Liver (tissue), 9 donors: ENCODE data around the gene VASH2. TPM values are rescaled to one million over a fixed set of nuclear protein-coding genes. Genes with fewer than 3 reads are reported as not detected.

Source experiments
- DNase-seq: peaks from one replicate; pipeline ENCODE4 v3.0.0-alpha.2; 2017; ENCODE audit warnings: low spot score
- H3K27ac ChIP-seq, 2 donors: one replicate each; pipeline ENCODE4 v1.7.0; 2013; ENCODE audit warnings: inconsistent platforms in 2 of 2, low read length in 2 of 2, control low read depth in 1 of 2, low read depth in 1 of 2, mild to moderate bottlenecking in 1 of 2
- H3K27me3 ChIP-seq, 4 donors: one replicate each; pipeline versions ENCODE4 v1.6.1 to v1.7.0; 2013; ENCODE audit warnings: low read length in 3 of 4, inconsistent platforms in 1 of 4, mild to moderate bottlenecking in 1 of 4, moderate library complexity in 1 of 4; ENCODE audit not compliant: control insufficient read depth in 4 of 4, insufficient read depth in 4 of 4
- H3K36me3 ChIP-seq, 4 donors: one replicate each; pipeline versions ENCODE4 v1.6.1 to v1.7.0; 2013; ENCODE audit warnings: low read length in 3 of 4, mild to moderate bottlenecking in 3 of 4, low read depth in 1 of 4, moderate library complexity in 1 of 4; ENCODE audit not compliant: control insufficient read depth in 4 of 4, insufficient read depth in 3 of 4
- H3K4me1 ChIP-seq, 4 donors: one replicate each; pipeline versions ENCODE4 v1.6.1 to v1.7.0; 2013; ENCODE audit warnings: low read length in 3 of 4, mild to moderate bottlenecking in 3 of 4, moderate library complexity in 1 of 4; ENCODE audit not compliant: control insufficient read depth in 4 of 4, insufficient read depth in 4 of 4
- H3K4me3 ChIP-seq, 3 donors: one replicate each; pipeline versions ENCODE4 v1.6.1 to v1.7.0; 2013; ENCODE audit warnings: low read length in 3 of 3, control low read depth in 1 of 3, low read depth in 1 of 3, mild to moderate bottlenecking in 1 of 3
- H3K9ac ChIP-seq, 2 donors: one replicate each; pipeline ENCODE4 v1.7.0; 2013; ENCODE audit warnings: low read length in 2 of 2, mild to moderate bottlenecking in 2 of 2, moderate library complexity in 2 of 2, control low read depth in 1 of 2, low read depth in 1 of 2
- H3K9me3 ChIP-seq, 4 donors: one replicate each; pipeline versions ENCODE4 v1.6.1 to v1.7.0; 2013; ENCODE audit warnings: low read length in 3 of 4; ENCODE audit not compliant: control insufficient read depth in 4 of 4
- ATF3 ChIP-seq: IDR thresholded peaks from 2 replicates; pipeline ENCODE4 v1.6.1; 2016; ENCODE audit warnings: antibody characterized with exemption
- FOXA1 ChIP-seq: IDR thresholded peaks from 2 replicates; pipeline ENCODE4 v1.6.1; 2016; ENCODE audit warnings: antibody characterized with exemption
- FOXA2 ChIP-seq: IDR thresholded peaks from 2 replicates; pipeline ENCODE4 v1.6.1; 2016; ENCODE audit warnings: antibody characterized with exemption
- GABPA ChIP-seq, 2 donors: IDR thresholded peaks in 1 of 2; conservative IDR thresholded peaks in 1 of 2; 2 replicates each; pipeline ENCODE4 v1.6.1; 2016; ENCODE audit warnings: antibody characterized with exemption in 2 of 2, mild to moderate bottlenecking in 1 of 2, moderate library complexity in 1 of 2
- HNF4A ChIP-seq, 2 donors: conservative IDR thresholded peaks; 2 replicates each; pipeline ENCODE4 v1.6.1; 2016; ENCODE audit warnings: antibody characterized with exemption in 2 of 2, mild to moderate bottlenecking in 2 of 2
- HNF4G ChIP-seq: IDR thresholded peaks from 2 replicates; pipeline ENCODE4 v1.6.1; 2016; ENCODE audit warnings: antibody characterized with exemption
- JUND ChIP-seq, 2 donors: IDR thresholded peaks; 2 replicates each; pipeline ENCODE4 v1.6.1; 2016; ENCODE audit warnings: antibody characterized with exemption in 2 of 2
- RAD21 ChIP-seq, 2 donors: IDR thresholded peaks; 2 replicates each; pipeline ENCODE4 v1.6.1; 2016; ENCODE audit warnings: antibody characterized with exemption in 2 of 2, mild to moderate bottlenecking in 2 of 2
- REST ChIP-seq: IDR thresholded peaks from 2 replicates; pipeline ENCODE4 v1.6.1; 2016; ENCODE audit warnings: antibody characterized with exemption, mild to moderate bottlenecking
- SP1 ChIP-seq: IDR thresholded peaks from 2 replicates; pipeline ENCODE4 v1.6.1; 2018; ENCODE audit warnings: antibody characterized with exemption, mild to moderate bottlenecking
- TAF1 ChIP-seq: conservative IDR thresholded peaks from 2 replicates; pipeline ENCODE4 v1.6.1; 2016; ENCODE audit warnings: antibody characterized with exemption, mild to moderate bottlenecking
- YY1 ChIP-seq: IDR thresholded peaks from 2 replicates; pipeline ENCODE4 v1.6.1; 2016; ENCODE audit warnings: antibody characterized with exemption, mild to moderate bottlenecking
- WGBS: extraction: QIAGEN DNeasy Blood & Tissue Kit; methylation state at CpG from one replicate; pipeline ENCODE4 v1.1.7; 2013; 5-methylcytosine and 5-hydroxymethylcytosine counted together
- polyA plus RNA-seq, 2 donors: library from polyadenylated mRNA; stranded (reverse) in 1 of 2; unstranded in 1 of 2; fragments of 200-250 nt in 1 of 2; fragments of >200 nt in 1 of 2; fragmentation: Nextera tagmentation in 1 of 2; extraction: Ambion mirVana in 1 of 2; gene quantifications; one replicate each; pipeline versions ENCODE4 v1.2.1 to v1.2.3, GENCODE V29; 2013 to 2015
- total RNA-seq, 2 donors: library from RNA; depleted of rRNA; stranded (reverse); fragments of >200 nt; gene quantifications; one replicate each; pipeline ENCODE4 v1.2.3, GENCODE V29; 2014
- TF ChIP-seq, protein P1 (sequence below): fragments of 150-350 bp; IDR thresholded peaks from 2 replicates; pipeline ENCODE4 v1.5.1; 2017; ENCODE audit warnings: improper control_type of control experiment, low read depth, low read length; ENCODE audit not compliant: missing input control
- TF ChIP-seq, protein P2 (sequence below): IDR thresholded peaks from 2 replicates; pipeline ENCODE4 v1.6.1; 2016; ENCODE audit warnings: antibody characterized with exemption
- TF ChIP-seq, protein P3 (sequence below): IDR thresholded peaks from 2 replicates; pipeline ENCODE4 v1.6.1; 2016; ENCODE audit warnings: antibody characterized with exemption
- donor health status: healthy.
- donor health status: healthy.
- donor health status: healthy.
- donor health status: healthy.
- donor health status: healthy.

VASH2 gene
- total and polyA plus RNA-seq, 4 donors, result 0.01 to 0.70 (median 0.23) TPM

GRCh38 chr1:212960932-212961331, 10.6 kb downstream of the VASH2 start (continued):
- no peak for TF ChIP-seq TAF1
- no peak for TF ChIP-seq YY1

DNA sequence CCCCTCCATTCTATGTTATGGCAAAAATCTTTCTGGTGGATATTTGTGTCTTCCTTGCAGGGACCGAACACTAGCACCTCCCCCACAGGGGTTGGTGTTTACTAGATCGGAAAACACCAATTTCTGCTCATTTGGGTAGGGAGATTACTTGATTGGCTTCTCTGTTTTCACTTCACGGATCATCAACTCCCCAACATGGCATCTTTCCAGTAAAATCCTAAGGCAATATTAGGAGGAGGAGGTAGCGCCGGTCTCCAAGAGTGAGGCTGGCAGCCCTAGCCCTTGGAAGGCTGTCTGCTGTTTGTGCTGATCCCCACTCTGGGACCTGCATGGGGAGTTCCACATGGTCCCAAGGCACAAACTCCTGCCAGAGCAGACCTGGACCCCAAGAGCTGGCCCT, 12.2 kb downstream of the VASH2 start:
- Histone ChIP-seq H3K4me1 (no peaks in the 10 kb centered on the region), H3K27ac (no peak overlapping the region), H3K9me3 (no peaks in the 10 kb centered on the region), H3K9ac (no peak overlapping the region), H3K36me3 (no peaks in the 10 kb centered on the region), H3K27me3 (peaks cover 0 to 5% (median 0%) of the 10 kb centered on the region in 4 donors), H3K4me3 (no peak overlapping the region)
- TF ChIP-seq YY1 (no peak), HNF4G (no peak), GABPA (IDR thresholded peaks at IDR 0.05 in 1 of 2, conservative IDR thresholded peaks at IDR 0.05 in 1 of 2) (no peak), REST (no peak), SP1 (no peak), HNF4A (conservative IDR thresholded peaks at IDR 0.05) (no peak), FOXA1 (no peak), ATF3 (no peak), FOXA2 (no peak), RAD21 (IDR thresholded peaks at IDR 0.05) (no peak), JUND (IDR thresholded peaks at IDR 0.05) (no peak), TAF1 (no peak)
- TF ChIP-seq, protein P1, sequence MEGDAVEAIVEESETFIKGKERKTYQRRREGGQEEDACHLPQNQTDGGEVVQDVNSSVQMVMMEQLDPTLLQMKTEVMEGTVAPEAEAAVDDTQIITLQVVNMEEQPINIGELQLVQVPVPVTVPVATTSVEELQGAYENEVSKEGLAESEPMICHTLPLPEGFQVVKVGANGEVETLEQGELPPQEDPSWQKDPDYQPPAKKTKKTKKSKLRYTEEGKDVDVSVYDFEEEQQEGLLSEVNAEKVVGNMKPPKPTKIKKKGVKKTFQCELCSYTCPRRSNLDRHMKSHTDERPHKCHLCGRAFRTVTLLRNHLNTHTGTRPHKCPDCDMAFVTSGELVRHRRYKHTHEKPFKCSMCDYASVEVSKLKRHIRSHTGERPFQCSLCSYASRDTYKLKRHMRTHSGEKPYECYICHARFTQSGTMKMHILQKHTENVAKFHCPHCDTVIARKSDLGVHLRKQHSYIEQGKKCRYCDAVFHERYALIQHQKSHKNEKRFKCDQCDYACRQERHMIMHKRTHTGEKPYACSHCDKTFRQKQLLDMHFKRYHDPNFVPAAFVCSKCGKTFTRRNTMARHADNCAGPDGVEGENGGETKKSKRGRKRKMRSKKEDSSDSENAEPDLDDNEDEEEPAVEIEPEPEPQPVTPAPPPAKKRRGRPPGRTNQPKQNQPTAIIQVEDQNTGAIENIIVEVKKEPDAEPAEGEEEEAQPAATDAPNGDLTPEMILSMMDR, result no peak
- TF ChIP-seq, protein P2, sequence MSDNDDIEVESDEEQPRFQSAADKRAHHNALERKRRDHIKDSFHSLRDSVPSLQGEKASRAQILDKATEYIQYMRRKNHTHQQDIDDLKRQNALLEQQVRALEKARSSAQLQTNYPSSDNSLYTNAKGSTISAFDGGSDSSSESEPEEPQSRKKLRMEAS, result no peak
- TF ChIP-seq, protein P3, sequence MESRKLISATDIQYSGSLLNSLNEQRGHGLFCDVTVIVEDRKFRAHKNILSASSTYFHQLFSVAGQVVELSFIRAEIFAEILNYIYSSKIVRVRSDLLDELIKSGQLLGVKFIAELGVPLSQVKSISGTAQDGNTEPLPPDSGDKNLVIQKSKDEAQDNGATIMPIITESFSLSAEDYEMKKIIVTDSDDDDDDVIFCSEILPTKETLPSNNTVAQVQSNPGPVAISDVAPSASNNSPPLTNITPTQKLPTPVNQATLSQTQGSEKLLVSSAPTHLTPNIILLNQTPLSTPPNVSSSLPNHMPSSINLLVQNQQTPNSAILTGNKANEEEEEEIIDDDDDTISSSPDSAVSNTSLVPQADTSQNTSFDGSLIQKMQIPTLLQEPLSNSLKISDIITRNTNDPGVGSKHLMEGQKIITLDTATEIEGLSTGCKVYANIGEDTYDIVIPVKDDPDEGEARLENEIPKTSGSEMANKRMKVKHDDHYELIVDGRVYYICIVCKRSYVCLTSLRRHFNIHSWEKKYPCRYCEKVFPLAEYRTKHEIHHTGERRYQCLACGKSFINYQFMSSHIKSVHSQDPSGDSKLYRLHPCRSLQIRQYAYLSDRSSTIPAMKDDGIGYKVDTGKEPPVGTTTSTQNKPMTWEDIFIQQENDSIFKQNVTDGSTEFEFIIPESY, result no peak
- 91% methylated on average over 5 of the region's 5 CpGs for WGBS
- DNase-seq, result no peak
